Body of pancreas (tissue), 4 donors: Measurements from ENCODE around the gene PNP.

ENCODE experiments used
- CTCF ChIP-seq, 7 experiments: fragments of 450-650 bp in 4 of 7; fragments of 200-600 bp in 3 of 7; sonication (generic) in 3 of 7; IDR thresholded peaks; one replicate each; pipeline ENCODE4 v1.5.1; 2016 to 2019; ENCODE audit warnings: antibody characterized with exemption in 7 of 7
- POLR2A ChIP-seq, 3 donors: fragments of 450-650 bp; IDR thresholded peaks; one replicate each; pipeline ENCODE4 v1.6.1; 2016; ENCODE audit warnings: antibody characterized with exemption in 3 of 3, mild to moderate bottlenecking in 2 of 3

GRCh38 chr14:20456971-20457370 lies 12.2 kb upstream of the PNP start:
- TF ChIP-seq CTCF (IDR thresholded peaks at IDR 0.05) (no peak), POLR2A (IDR thresholded peaks at IDR 0.05) (no peak)
